ENCODE results near the gene SP140L.

DNA sequence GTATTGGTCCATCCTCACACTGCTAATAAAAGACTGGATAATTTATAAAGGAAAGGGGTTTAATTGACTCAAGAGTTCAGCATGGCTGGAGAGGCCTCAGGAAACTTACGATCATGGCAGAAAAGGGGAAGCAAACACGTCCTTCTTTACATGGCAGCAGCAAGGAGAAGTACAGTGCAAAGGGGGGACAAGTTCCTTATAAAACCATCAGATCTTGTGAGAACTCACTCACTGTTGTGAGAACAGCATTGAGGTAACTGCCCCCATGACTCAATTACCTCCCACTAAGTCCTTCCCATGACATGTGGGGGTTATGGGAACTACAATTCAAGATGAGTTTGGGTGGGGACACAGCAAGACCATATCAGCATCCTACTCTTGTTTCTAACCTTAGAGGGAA, 126.0 kb downstream of the SP140L start:
- TF ChIP-seq EZH2phosphoT487 (IDR thresholded peaks at IDR 0.05; ENCODE audit: borderline replicate concordance, low read length): no peak
- TF ChIP-seq, protein P1, sequence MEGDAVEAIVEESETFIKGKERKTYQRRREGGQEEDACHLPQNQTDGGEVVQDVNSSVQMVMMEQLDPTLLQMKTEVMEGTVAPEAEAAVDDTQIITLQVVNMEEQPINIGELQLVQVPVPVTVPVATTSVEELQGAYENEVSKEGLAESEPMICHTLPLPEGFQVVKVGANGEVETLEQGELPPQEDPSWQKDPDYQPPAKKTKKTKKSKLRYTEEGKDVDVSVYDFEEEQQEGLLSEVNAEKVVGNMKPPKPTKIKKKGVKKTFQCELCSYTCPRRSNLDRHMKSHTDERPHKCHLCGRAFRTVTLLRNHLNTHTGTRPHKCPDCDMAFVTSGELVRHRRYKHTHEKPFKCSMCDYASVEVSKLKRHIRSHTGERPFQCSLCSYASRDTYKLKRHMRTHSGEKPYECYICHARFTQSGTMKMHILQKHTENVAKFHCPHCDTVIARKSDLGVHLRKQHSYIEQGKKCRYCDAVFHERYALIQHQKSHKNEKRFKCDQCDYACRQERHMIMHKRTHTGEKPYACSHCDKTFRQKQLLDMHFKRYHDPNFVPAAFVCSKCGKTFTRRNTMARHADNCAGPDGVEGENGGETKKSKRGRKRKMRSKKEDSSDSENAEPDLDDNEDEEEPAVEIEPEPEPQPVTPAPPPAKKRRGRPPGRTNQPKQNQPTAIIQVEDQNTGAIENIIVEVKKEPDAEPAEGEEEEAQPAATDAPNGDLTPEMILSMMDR (IDR thresholded peaks at IDR 0.05; ENCODE audit: low read depth, low read length, poor library complexity, severe bottlenecking): no peak
